K562 (cell line): Measurements from ENCODE around the gene FBLN2. TPM values are rescaled to one million over a fixed set of nuclear protein-coding genes. Genes with fewer than 3 reads are reported as not detected.

Experiments used
- TFAM ChIP-seq: fragments of 250-450 bp; sonication (Bioruptor Pico); conservative IDR thresholded peaks from 2 replicates; pipeline ENCODE4 v1.5.0; 2021; ENCODE audit warnings: mild to moderate bottlenecking, moderate library complexity
- ZEB2 ChIP-seq: fragments of 450-650 bp; IDR thresholded peaks from 2 replicates; pipeline ENCODE4 v1.6.1; 2016
- ZFP1 ChIP-seq: fragments of 450-650 bp; formaldehyde crosslinking; IDR thresholded peaks from 2 replicates; pipeline ENCODE4 v1.4.0; 2020; ENCODE audit warnings: mild to moderate bottlenecking, mixed read lengths
- polyA plus RNA-seq, 8 experiments: library from polyadenylated mRNA; depleted of rRNA in 4 of 8; stranded (reverse) in 5 of 8; unstranded in 3 of 8; fragments of >200 nt; fragmentation: Nextera tagmentation in 2 of 8; fragmentation: Illumina TruSeq in 1 of 8; extraction: Ambion mirVana in 2 of 8; extraction: Trizol in 1 of 8; gene quantifications; 2 replicates each; pipeline versions ENCODE4 v1.2.1 to v1.2.3, GENCODE V29; 2011 to 2014; ENCODE audit warnings: inconsistent platforms in 1 of 8, missing spikeins in 1 of 8
- total RNA-seq, 7 experiments: library from RNA; depleted of rRNA in 6 of 7; stranded (reverse); fragments of >200 nt in 6 of 7; fragmentation: Illumina TruSeq in 2 of 7; extraction: Trizol in 2 of 7; gene quantifications; 2 replicates each; pipeline versions ENCODE4 v1.2.1 to v1.2.3, GENCODE V29; 2011 to 2021; ENCODE audit warnings: low replicate concordance in 1 of 7
- TF ChIP-seq, protein P1 (sequence below), 2 experiments: fragments of 450-650 bp; IDR thresholded peaks; 2 replicates each; pipeline ENCODE4 v1.6.1; 2018; ENCODE audit warnings: mild to moderate bottlenecking in 2 of 2, low read depth in 1 of 2; ENCODE audit not compliant: partially characterized antibody in 2 of 2
- TF ChIP-seq, protein P2 (sequence below): conservative IDR thresholded peaks from 2 replicates; pipeline ENCODE4 v1.6.1; 2011; ENCODE audit warnings: low read depth, mild to moderate bottlenecking, low read length; ENCODE audit not compliant: control insufficient read depth
- TF ChIP-seq, protein P3 (sequence below), 3 experiments: fragments of 200-800 bp in 1 of 3; sonication (Bioruptor generic) in 1 of 3; sonication (generic) in 1 of 3; formaldehyde crosslinking in 1 of 3; IDR thresholded peaks; 2 replicates each; pipeline versions ENCODE4 v1.6.1 to v1.8.0; 2016 to 2022; ENCODE audit warnings: mild to moderate bottlenecking in 2 of 3, missing compliant biosample characterization in 2 of 3, missing genetic modification characterization in 2 of 3, missing genetic modification reagents in 1 of 3

FBLN2 gene
- total and polyA plus RNA-seq, 9 of the 15 experiments (the other 6 are each of a cell fraction or from before 2014, with no cell fraction given): 0.03 to 0.10 (median 0.04) TPM; not detected in 6

- TF ChIP-seq, protein P1, sequence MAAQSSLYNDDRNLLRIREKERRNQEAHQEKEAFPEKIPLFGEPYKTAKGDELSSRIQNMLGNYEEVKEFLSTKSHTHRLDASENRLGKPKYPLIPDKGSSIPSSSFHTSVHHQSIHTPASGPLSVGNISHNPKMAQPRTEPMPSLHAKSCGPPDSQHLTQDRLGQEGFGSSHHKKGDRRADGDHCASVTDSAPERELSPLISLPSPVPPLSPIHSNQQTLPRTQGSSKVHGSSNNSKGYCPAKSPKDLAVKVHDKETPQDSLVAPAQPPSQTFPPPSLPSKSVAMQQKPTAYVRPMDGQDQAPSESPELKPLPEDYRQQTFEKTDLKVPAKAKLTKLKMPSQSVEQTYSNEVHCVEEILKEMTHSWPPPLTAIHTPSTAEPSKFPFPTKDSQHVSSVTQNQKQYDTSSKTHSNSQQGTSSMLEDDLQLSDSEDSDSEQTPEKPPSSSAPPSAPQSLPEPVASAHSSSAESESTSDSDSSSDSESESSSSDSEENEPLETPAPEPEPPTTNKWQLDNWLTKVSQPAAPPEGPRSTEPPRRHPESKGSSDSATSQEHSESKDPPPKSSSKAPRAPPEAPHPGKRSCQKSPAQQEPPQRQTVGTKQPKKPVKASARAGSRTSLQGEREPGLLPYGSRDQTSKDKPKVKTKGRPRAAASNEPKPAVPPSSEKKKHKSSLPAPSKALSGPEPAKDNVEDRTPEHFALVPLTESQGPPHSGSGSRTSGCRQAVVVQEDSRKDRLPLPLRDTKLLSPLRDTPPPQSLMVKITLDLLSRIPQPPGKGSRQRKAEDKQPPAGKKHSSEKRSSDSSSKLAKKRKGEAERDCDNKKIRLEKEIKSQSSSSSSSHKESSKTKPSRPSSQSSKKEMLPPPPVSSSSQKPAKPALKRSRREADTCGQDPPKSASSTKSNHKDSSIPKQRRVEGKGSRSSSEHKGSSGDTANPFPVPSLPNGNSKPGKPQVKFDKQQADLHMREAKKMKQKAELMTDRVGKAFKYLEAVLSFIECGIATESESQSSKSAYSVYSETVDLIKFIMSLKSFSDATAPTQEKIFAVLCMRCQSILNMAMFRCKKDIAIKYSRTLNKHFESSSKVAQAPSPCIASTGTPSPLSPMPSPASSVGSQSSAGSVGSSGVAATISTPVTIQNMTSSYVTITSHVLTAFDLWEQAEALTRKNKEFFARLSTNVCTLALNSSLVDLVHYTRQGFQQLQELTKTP (IDR thresholded peaks at IDR 0.05; ENCODE audit: low read depth in 1 of 2, partially characterized antibody in 2 of 2): no peak
- no peak for TF ChIP-seq ZEB2
- TF ChIP-seq ZFP1: no peak
- TF ChIP-seq, protein P2, sequence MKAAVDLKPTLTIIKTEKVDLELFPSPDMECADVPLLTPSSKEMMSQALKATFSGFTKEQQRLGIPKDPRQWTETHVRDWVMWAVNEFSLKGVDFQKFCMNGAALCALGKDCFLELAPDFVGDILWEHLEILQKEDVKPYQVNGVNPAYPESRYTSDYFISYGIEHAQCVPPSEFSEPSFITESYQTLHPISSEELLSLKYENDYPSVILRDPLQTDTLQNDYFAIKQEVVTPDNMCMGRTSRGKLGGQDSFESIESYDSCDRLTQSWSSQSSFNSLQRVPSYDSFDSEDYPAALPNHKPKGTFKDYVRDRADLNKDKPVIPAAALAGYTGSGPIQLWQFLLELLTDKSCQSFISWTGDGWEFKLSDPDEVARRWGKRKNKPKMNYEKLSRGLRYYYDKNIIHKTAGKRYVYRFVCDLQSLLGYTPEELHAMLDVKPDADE: no peak
- no peak for TF ChIP-seq TFAM
- TF ChIP-seq, protein P3, sequence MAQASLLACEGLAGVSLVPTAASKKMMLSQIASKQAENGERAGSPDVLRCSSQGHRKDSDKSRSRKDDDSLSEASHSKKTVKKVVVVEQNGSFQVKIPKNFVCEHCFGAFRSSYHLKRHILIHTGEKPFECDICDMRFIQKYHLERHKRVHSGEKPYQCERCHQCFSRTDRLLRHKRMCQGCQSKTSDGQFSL (CRISPR knock-in tag; IDR thresholded peaks at IDR 0.05): no peak
- TF ChIP-seq, protein P3 (tag; IDR thresholded peaks at IDR 0.05): no peak
Measured at GRCh38 chr3:13676356-13677017, 127.6 kb downstream of the FBLN2 start (continued).
